MM.1S (cell line): ENCODE results near the gene KCNH4.
A peak's percentile ranks its signal among the peaks of the same experiment; 100 is the strongest.
"Not testable (repeated sequence)": the region's sequence is repeated elsewhere in the genome, so short reads cannot be mapped to it uniquely, and the experiment has no call there.

ENCODE experiments used
- DNase-seq: peaks from one replicate; pipeline ENCODE4 v3.0.0-alpha.2; 2015
- H2AFZ ChIP-seq: fragments of 300-600 bp; sonication (generic); 2 replicates; pipeline ENCODE4 v1.6.0; 2016; ENCODE audit warnings: antibody characterized with exemption, low read length
- H3F3A ChIP-seq: fragments of 300-600 bp; sonication (generic); 2 replicates; pipeline ENCODE4 v1.6.1; 2016; ENCODE audit warnings: mild to moderate bottlenecking, antibody characterized with exemption, low read length, moderate library complexity, mixed read lengths; ENCODE audit not compliant: insufficient read depth
- H3K27ac ChIP-seq: fragments of 300-600 bp; sonication (generic); 2 replicates; pipeline ENCODE4 v1.5.1; 2016; ENCODE audit warnings: mild to moderate bottlenecking, low read length
- H3K27me3 ChIP-seq: fragments of 300-600 bp; sonication (generic); replicated peaks from 2 replicates; pipeline ENCODE4 v1.6.0; 2016; ENCODE audit warnings: low read length; ENCODE audit not compliant: insufficient read depth
- H3K36me3 ChIP-seq: fragments of 300-600 bp; sonication (generic); replicated peaks from 2 replicates; pipeline ENCODE4 v1.6.1; 2016; ENCODE audit warnings: mild to moderate bottlenecking, low read length, mixed read lengths; ENCODE audit not compliant: insufficient read depth
- H3K4me1 ChIP-seq: fragments of 300-600 bp; sonication (generic); 2 replicates; pipeline ENCODE4 v1.6.1; 2016; ENCODE audit warnings: low read length, mixed read lengths
- H3K4me2 ChIP-seq: fragments of 300-600 bp; sonication (generic); 2 replicates; pipeline ENCODE4 v1.6.0; 2016; ENCODE audit warnings: low read depth, low read length
- H3K4me3 ChIP-seq: fragments of 300-600 bp; sonication (generic); 2 replicates; pipeline ENCODE4 v1.5.1; 2016; ENCODE audit warnings: low read length, mixed read lengths
- H3K79me2 ChIP-seq: fragments of 300-600 bp; sonication (generic); 2 replicates; pipeline ENCODE4 v1.6.1; 2016; ENCODE audit warnings: mixed run types, low read length, mixed read lengths
- H3K9ac ChIP-seq: fragments of 300-600 bp; sonication (generic); 2 replicates; pipeline ENCODE4 v1.6.1; 2016; ENCODE audit warnings: low read length, mixed read lengths
- H3K9me2 ChIP-seq: fragments of 300-600 bp; sonication (generic); replicated peaks from 2 replicates; pipeline ENCODE4 v1.6.1; 2016; ENCODE audit warnings: mild to moderate bottlenecking, low read length, mixed read lengths; ENCODE audit not compliant: insufficient read depth
- H3K9me3 ChIP-seq: fragments of 300-600 bp; sonication (generic); replicated peaks from 2 replicates; pipeline ENCODE4 v1.6.1; 2016; ENCODE audit warnings: mild to moderate bottlenecking, low read length, mixed read lengths; ENCODE audit not compliant: insufficient read depth
- H4K20me1 ChIP-seq: fragments of 300-600 bp; sonication (generic); 2 replicates; pipeline ENCODE4 v1.6.1; 2016; ENCODE audit warnings: mild to moderate bottlenecking, low read length, moderate library complexity, mixed read lengths; ENCODE audit not compliant: insufficient read depth
- CTCF ChIP-seq: fragments of 300-600 bp; sonication (generic); IDR thresholded peaks from 2 replicates; pipeline ENCODE4 v1.5.1; 2016; ENCODE audit warnings: antibody characterized with exemption, low read length, mixed read lengths
- EZH2 ChIP-seq: fragments of 300-600 bp; sonication (generic); optimal IDR thresholded peaks from 2 replicates; pipeline ENCODE3; 2017; ENCODE audit warnings: low read depth, mild to moderate bottlenecking, antibody characterized with exemption, low read length, mixed read lengths
- EZH2phosphoT487 ChIP-seq: fragments of 300-600 bp; sonication (generic); IDR thresholded peaks from 2 replicates; pipeline ENCODE4 v1.6.1; 2018; ENCODE audit warnings: antibody characterized with exemption, low read length

KCNH4 gene

GRCh38 chr17:42189651-42189965 is 8.7 kb upstream of the KCNH4 start:
- DNase-seq: no peak
- H2AFZ ChIP-seq: no peak overlapping the region
- peaks cover 8% of the 10 kb centered on the region for H3F3A ChIP-seq

GRCh38 chr17:42188749-42189650 is 8.1 kb upstream of the KCNH4 start:
- TF ChIP-seq EZH2: no peak
- H4K20me1 ChIP-seq: no peaks in the 10 kb centered on the region
- H3K27ac ChIP-seq: no peak overlapping the region
- no peaks in the 10 kb centered on the region for H3K36me3 ChIP-seq
- no peaks in the 10 kb centered on the region for H3K27me3 ChIP-seq
- H2AFZ ChIP-seq: no peak overlapping the region
- H3K4me2 ChIP-seq: no peak overlapping the region
- peaks cover 14% of the 10 kb centered on the region for H3K4me1 ChIP-seq
- H3K9me3 ChIP-seq: no peaks in the 10 kb centered on the region
- H3K9me2 ChIP-seq: no peaks in the 10 kb centered on the region
- H3F3A ChIP-seq: peaks cover 12% of the 10 kb centered on the region
- peaks cover 5% of the 10 kb centered on the region; the same call in 1 of the 2 replicates for H3K79me2 ChIP-seq
- no peak overlapping the region for H3K4me3 ChIP-seq
- DNase-seq: no peak
- H3K9ac ChIP-seq: no peak overlapping the region

More at GRCh38 chr17:42189651-42189965, 8.7 kb upstream of the KCNH4 start:
- Histone ChIP-seq H3K4me2 (no peak overlapping the region), H3K4me1 (peaks cover 10% of the 10 kb centered on the region), H4K20me1 (no peaks in the 10 kb centered on the region), H3K9me3 (no peaks in the 10 kb centered on the region), H3K36me3 (no peaks in the 10 kb centered on the region), H3K27ac (no peak overlapping the region), H3K9me2 (no peaks in the 10 kb centered on the region), H3K27me3 (no peaks in the 10 kb centered on the region), H3K4me3 (no peak overlapping the region), H3K79me2 (peaks cover 5% of the 10 kb centered on the region; the same call in 1 of the 2 replicates), H3K9ac (no peak overlapping the region)
- no peak for TF ChIP-seq CTCF
- TF ChIP-seq EZH2phosphoT487: no peak
- TF ChIP-seq EZH2: no peak

- Histone ChIP-seq H3K9ac (no peak overlapping the region), H3K27ac (no peak overlapping the region), H3K9me2 (no peaks in the 10 kb centered on the region), H4K20me1 (no peaks in the 10 kb centered on the region), H3K9me3 (no peaks in the 10 kb centered on the region), H3K36me3 (no peaks in the 10 kb centered on the region), H3K79me2 (no peaks in the 10 kb centered on the region), H3K4me1 (peaks cover 18% of the 10 kb centered on the region), H2AFZ (no peak overlapping the region), H3F3A (peaks cover 23% of the 10 kb centered on the region), H3K4me2 (no peak overlapping the region), H3K27me3 (no peaks in the 10 kb centered on the region), H3K4me3 (no peak overlapping the region)
- TF ChIP-seq EZH2phosphoT487 (no peak), CTCF (no peak), EZH2 (no peak)
- no peak for DNase-seq
These were observed 6.9 kb upstream of the KCNH4 start for GRCh38 chr17:42187833-42188232.

- H3K27me3 ChIP-seq, DNase-seq, H3K79me2 ChIP-seq, H2AFZ ChIP-seq, H3K9me3 ChIP-seq, H3K4me2 ChIP-seq, H3K9me2 ChIP-seq, H3K4me3 ChIP-seq, H3K36me3 ChIP-seq, H3K9ac ChIP-seq, H4K20me1 ChIP-seq: not testable (repeated sequence)
- Histone ChIP-seq H3K4me1 (peaks cover 31% of the 10 kb centered on the region), H3F3A (peaks cover 27% of the 10 kb centered on the region), H3K27ac (peak overlapping the region; percentile 17; the same call in 1 of the 2 replicates)
These were observed 5.2 kb upstream of the KCNH4 start for GRCh38 chr17:42186191-42186590.
